AG09319 (cell line): ENCODE measurements around the gene ARHGAP19.

Source experiments
- DNase-seq: peaks from one replicate; pipeline ENCODE4 v3.0.0-alpha.2; 2010; ENCODE audit warnings: low read depth; ENCODE audit errors: extremely low read depth
- CTCF ChIP-seq: IDR thresholded peaks from 2 replicates; pipeline ENCODE4 v1.5.1; 2011; ENCODE audit warnings: low read depth, mild to moderate bottlenecking, inconsistent platforms, low read length, moderate library complexity

The ARHGAP19 gene

GRCh38 chr10:97329766-97330165 is 37.3 kb upstream of the ARHGAP19 start:
- TF ChIP-seq CTCF = no peak
- DNase-seq = no peak

DNA sequence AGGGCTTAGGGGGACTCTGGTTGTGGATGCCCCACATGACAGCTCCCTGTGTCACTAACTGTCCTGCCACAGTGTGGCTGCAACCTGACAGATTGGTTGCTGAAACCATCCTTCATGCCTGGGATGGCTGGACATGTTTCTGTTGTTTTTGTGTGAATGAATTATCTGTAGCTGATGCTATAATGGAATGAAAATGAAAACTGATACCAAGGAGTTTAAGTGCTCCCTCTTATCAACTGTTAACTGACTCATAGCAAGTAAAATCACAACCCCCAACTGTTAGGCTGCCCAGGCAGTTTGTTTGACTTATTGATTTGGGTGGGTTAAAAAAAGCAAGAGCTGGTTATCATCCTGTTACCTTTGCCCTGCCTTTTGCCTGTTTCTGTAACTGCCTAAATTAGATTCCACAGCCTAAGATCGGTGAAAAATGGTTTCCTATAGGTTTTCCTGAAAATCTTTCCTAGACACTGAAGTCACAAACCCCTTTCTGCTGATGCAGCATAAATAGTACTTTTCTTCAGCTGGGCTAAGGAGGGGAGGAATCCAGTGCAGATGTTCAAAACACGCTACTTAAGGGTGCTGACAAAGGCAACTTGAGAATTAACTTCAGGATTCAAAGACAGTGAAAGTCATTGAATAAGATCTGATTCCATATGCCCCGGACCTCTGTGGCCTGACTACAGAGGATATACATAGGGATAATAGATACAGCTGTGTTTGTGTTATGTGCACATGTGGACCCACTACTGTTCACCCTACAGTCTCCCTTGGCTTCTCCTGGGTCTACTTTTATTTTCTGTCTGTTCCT is 36.4 kb upstream of the ARHGAP19 start:
- no peak for DNase-seq
- no peak for TF ChIP-seq CTCF

- TF ChIP-seq CTCF = no peak
- no peak for DNase-seq
Observed at GRCh38 chr10:97327348-97328294, 35.2 kb upstream of the ARHGAP19 start.

- no peak for DNase-seq
- TF ChIP-seq CTCF = no peak
Observed at GRCh38 chr10:97325754-97326153, 33.3 kb upstream of the ARHGAP19 start.

GRCh38 chr10:97323501-97323900 is 31.1 kb upstream of the ARHGAP19 start:
- no peak for TF ChIP-seq CTCF
- no peak for DNase-seq

GRCh38 chr10:97321804-97322190 is 29.4 kb upstream of the ARHGAP19 start:
- TF ChIP-seq CTCF = no peak
- DNase-seq = no peak
